ENCODE results near the gene GTF2IRD1.

Gene GTF2IRD1

DNA sequence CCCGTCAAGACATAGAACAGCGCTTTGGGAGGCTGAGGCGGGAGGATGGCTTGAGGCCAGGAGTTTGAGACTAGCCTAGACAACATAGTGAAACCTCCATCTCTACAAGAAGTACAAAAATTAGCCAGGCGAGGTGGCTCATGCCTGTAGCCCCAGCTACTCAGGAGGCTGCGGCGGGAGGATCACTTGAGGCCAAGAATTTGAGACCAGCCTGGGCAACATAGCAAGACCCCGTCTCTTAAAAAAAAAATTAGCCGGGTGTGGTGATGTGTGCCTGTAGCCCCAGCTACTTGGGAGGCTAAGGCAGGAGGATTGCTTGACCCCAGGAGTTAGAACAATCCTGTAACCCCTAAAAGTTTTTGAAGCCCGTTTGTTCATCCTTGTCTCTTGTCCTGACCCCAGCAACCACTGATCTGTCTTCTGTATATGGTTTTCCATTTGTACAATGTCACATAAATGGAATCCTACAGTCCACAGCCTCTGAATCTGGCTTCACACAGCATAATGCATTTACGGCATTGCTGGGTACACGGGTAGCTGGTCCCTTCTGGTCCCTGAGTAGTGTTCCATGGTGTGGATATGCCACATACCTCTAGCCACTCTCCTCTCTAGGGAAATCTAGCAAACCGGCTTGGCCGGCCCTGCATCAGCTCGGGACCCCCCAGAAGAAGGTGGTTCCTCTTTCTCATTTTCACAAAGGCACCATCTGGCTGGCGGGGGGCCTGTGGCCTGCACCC lies 8.4 kb downstream of the GTF2IRD1 start:
- H3K4me3 ChIP-seq (replicated peaks in 1 of 2; ENCODE audit: low read depth in 2 of 2, low read length in 2 of 2), result no peak overlapping the region
- no peak for TF ChIP-seq CTCF (IDR thresholded peaks at IDR 0.05; ENCODE audit: low read depth, low read length)
- DNase-seq (ENCODE audit: low read depth in 2 of 2), result no peak

DNA sequence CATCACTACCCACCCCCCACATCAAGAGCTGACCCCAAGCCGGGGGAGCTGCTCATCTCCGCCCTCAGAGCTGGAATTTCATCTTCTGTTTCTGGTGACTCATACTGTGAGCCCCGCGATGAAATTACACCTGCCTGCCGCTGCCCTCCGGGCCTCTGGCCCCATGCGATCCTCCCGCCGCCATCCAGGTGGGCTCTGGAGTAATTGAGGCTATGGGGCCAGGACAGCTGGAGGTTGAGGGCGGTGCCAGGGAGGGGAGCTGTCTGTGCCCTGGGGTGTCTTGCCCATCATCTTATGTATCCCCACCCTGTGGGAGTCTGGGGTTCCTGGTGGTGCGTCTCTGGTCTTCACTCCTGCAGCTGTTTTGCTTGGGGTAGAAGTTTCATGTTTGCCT lies 9.0 kb downstream of the GTF2IRD1 start:
- no peak for TF ChIP-seq CTCF (IDR thresholded peaks at IDR 0.05; ENCODE audit: low read depth, low read length)
- DNase-seq (ENCODE audit: low read depth in 2 of 2), result no peak
- H3K4me3 ChIP-seq (replicated peaks in 1 of 2; ENCODE audit: low read depth in 2 of 2, low read length in 2 of 2), result no peak overlapping the region

GRCh38 chr7:74464931-74465886 lies 11.5 kb downstream of the GTF2IRD1 start:
- TF ChIP-seq CTCF (IDR thresholded peaks at IDR 0.05; ENCODE audit: low read depth, low read length), result no peak
- no peak for DNase-seq (ENCODE audit: low read depth in 2 of 2)
- H3K4me3 ChIP-seq (replicated peaks in 1 of 2; ENCODE audit: low read depth in 2 of 2, low read length in 2 of 2), result no peak overlapping the region

DNA sequence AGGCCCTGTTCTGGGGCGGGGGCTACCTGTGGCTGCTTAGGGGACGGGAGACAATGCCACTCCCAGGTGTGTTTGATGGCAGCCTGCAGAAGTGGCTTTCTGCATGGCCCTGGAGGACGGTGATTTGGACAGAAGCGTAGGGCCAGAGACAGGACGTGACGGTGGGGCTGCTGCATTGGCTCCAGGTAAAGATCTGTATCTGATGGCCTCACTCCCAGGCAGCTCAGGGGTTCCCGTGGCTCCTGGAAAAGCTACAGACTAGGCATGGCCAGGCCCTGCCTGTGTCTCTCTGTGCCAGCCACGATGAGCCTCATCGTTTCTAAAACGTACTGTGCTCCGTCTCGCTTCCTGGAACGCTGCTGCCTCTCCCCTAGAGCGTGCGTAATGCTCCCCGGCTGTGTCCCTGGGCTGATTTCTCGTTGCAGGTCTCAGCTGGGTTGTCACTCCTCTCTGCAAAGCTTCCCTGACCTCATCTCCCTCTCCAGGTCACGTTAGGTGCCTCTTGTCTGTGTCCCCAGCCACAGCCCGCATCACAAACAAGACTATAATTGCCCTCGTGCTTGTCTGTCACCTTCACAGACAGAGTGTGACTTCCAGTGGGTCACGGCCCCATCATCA lies 12.6 kb downstream of the GTF2IRD1 start:
- no peak overlapping the region for H3K4me3 ChIP-seq (replicated peaks in 1 of 2; ENCODE audit: low read depth in 2 of 2, low read length in 2 of 2)
- no peak for DNase-seq (ENCODE audit: low read depth in 2 of 2)
- no peak for TF ChIP-seq CTCF (IDR thresholded peaks at IDR 0.05; ENCODE audit: low read depth, low read length)

DNA sequence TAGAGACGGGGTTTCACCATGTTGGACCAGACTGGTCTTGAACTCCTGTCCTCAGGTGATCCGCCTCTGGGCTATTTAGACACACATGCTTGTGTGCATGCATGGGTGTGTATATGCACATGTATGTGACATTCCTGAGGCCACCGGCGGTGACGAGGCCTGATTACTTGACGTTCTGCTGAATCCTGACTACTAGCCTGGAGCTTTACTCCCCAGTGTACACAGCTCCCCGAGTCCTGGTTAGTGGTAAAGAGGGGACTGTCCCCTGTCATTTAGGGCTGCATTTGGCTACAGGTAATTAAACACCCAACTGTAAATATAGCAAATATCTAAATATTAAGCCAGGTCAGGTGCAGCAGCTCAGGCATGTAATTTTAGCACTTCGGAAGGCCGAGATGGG lies 14.2 kb downstream of the GTF2IRD1 start:
- no peak for DNase-seq (ENCODE audit: low read depth in 2 of 2)
- H3K4me3 ChIP-seq (replicated peaks in 1 of 2; ENCODE audit: low read depth in 2 of 2, low read length in 2 of 2), result no peak overlapping the region
- no peak for TF ChIP-seq CTCF (IDR thresholded peaks at IDR 0.05; ENCODE audit: low read depth, low read length)

- TF ChIP-seq CTCF (IDR thresholded peaks at IDR 0.05; ENCODE audit: low read depth, low read length), result no peak
- no peak overlapping the region for H3K4me3 ChIP-seq (replicated peaks in 1 of 2; ENCODE audit: low read depth in 2 of 2, low read length in 2 of 2)
- DNase-seq (ENCODE audit: low read depth in 2 of 2), result no peak
These were observed 16.8 kb downstream of the GTF2IRD1 start for GRCh38 chr7:74470504-74470903.
